Osteocyte (in vitro differentiated cells): ENCODE results near the gene FNBP1. TPM values are rescaled to one million over a fixed set of nuclear protein-coding genes. Genes with fewer than 3 reads are reported as not detected.

Experiments
- DNase-seq: peaks from one replicate; pipeline ENCODE4 v3.0.0; 2021; ENCODE audit warnings: mixed read lengths; ENCODE audit not compliant: unreplicated experiment; ENCODE audit errors: extremely low spot score
- H3K27ac Mint-ChIP-seq: one replicate; pipeline ENCODE4 v1.8.0; 2021; ENCODE audit warnings: mild to moderate bottlenecking, mixed read lengths; ENCODE audit not compliant: unreplicated experiment
- H3K27me3 Mint-ChIP-seq: one replicate; pipeline ENCODE4 v1.8.0; 2021; ENCODE audit warnings: mixed read lengths; ENCODE audit not compliant: unreplicated experiment
- H3K36me3 Mint-ChIP-seq: one replicate; pipeline ENCODE4 v1.8.0; 2021; ENCODE audit warnings: mixed read lengths; ENCODE audit not compliant: unreplicated experiment
- H3K4me1 Mint-ChIP-seq: one replicate; pipeline ENCODE4 v1.8.0; 2021; ENCODE audit warnings: mixed read lengths; ENCODE audit not compliant: unreplicated experiment
- H3K4me3 Mint-ChIP-seq: one replicate; pipeline ENCODE4 v1.8.0; 2021; ENCODE audit warnings: mild to moderate bottlenecking, moderate library complexity, mixed read lengths; ENCODE audit not compliant: unreplicated experiment
- H3K9me3 Mint-ChIP-seq: one replicate; pipeline ENCODE4 v1.8.0; 2021; ENCODE audit warnings: mixed read lengths; ENCODE audit not compliant: unreplicated experiment
- CTCF ChIP-seq: fragments of 200-600 bp; sonication (generic); IDR thresholded peaks from 2 replicates; pipeline ENCODE4 v1.5.0; 2021; ENCODE audit warnings: antibody characterized with exemption, mild to moderate bottlenecking, moderate library complexity
- total RNA-seq: library from RNA; stranded (reverse); gene quantifications from 2 replicates; pipeline ENCODE4 v1.2.1, GENCODE V29; 2021

The FNBP1 gene
- total RNA-seq, 1 donor from 2014 or later = 62.2 TPM

- no peaks in the 10 kb centered on the region for H3K27me3 Mint-ChIP-seq
- DNase-seq = no peak
- peaks cover 18% of the 10 kb centered on the region for H3K36me3 Mint-ChIP-seq
- no peak overlapping the region for H3K27ac Mint-ChIP-seq
- no peaks in the 10 kb centered on the region for H3K9me3 Mint-ChIP-seq
- H3K4me3 Mint-ChIP-seq = no peak overlapping the region
- no peak for TF ChIP-seq CTCF
- H3K4me1 Mint-ChIP-seq = no peaks in the 10 kb centered on the region
Measured at GRCh38 chr9:129868023-129868871, 174.7 kb downstream of the FNBP1 start.

- H3K27me3 Mint-ChIP-seq = no peaks in the 10 kb centered on the region
- no peak overlapping the region for H3K27ac Mint-ChIP-seq
- no peaks in the 10 kb centered on the region for H3K9me3 Mint-ChIP-seq
- no peak for DNase-seq
- H3K4me3 Mint-ChIP-seq = no peak overlapping the region
- no peak for TF ChIP-seq CTCF
- peaks cover 3% of the 10 kb centered on the region for H3K4me1 Mint-ChIP-seq
- peaks cover 18% of the 10 kb centered on the region for H3K36me3 Mint-ChIP-seq
Measured at GRCh38 chr9:129867136-129868022, 175.6 kb downstream of the FNBP1 start.

- Mint-ChIP-seq H3K27ac (no peak overlapping the region), H3K4me3 (no peak overlapping the region), H3K27me3 (no peaks in the 10 kb centered on the region), H3K9me3 (no peaks in the 10 kb centered on the region), H3K36me3 (peaks cover 23% of the 10 kb centered on the region), H3K4me1 (peaks cover 3% of the 10 kb centered on the region)
- TF ChIP-seq CTCF = no peak
- no peak for DNase-seq
Measured at GRCh38 chr9:129866394-129867135, 176.4 kb downstream of the FNBP1 start.

GRCh38 chr9:129865668-129866320, 177.2 kb downstream of the FNBP1 start:
- no peaks in the 10 kb centered on the region for H3K9me3 Mint-ChIP-seq

More at GRCh38 chr9:129865668-129866320, 177.2 kb downstream of the FNBP1 start:
- H3K36me3 Mint-ChIP-seq = peaks cover 29% of the 10 kb centered on the region
- no peak overlapping the region for H3K27ac Mint-ChIP-seq
- DNase-seq = no peak
- peaks cover 3% of the 10 kb centered on the region for H3K4me1 Mint-ChIP-seq
- H3K27me3 Mint-ChIP-seq = no peaks in the 10 kb centered on the region
- no peak overlapping the region for H3K4me3 Mint-ChIP-seq
- TF ChIP-seq CTCF = no peak
